AG04449 (cell line): ENCODE results near the gene SLC7A10.

Source experiments
- CTCF ChIA-PET: fragments of 350-600 bp; formaldehyde crosslinking; extraction: SDS; loops from one replicate; lab custom pipeline; 2021; ENCODE audit warnings: antibody characterized with exemption; lab: Yijun Ruan, JAX
- POLR2A ChIA-PET: fragments of 400-600, 350-600 bp; formaldehyde crosslinking; extraction: SDS; loops from one replicate; lab custom pipeline; 2020; ENCODE audit warnings: antibody characterized with exemption, inconsistent platforms; lab: Yijun Ruan, JAX
- DNase-seq: peaks from one replicate; pipeline ENCODE4 v3.0.0-alpha.2; 2010; ENCODE audit warnings: low read depth, low spot score
- H3K4me3 ChIP-seq: 2 replicates; pipeline ENCODE4 v1.5.1; 2011; ENCODE audit warnings: low read depth, mild to moderate bottlenecking, control low read depth, low read length
- CTCF ChIP-seq: IDR thresholded peaks from one replicate; pipeline ENCODE4 v1.5.1; 2011; ENCODE audit warnings: mild to moderate bottlenecking, moderate library complexity, low read length, control low read depth, inconsistent platforms; ENCODE audit not compliant: insufficient read depth; ENCODE audit errors: missing control alignments

The SLC7A10 gene

GRCh38 chr19:33176670-33177416, 48.8 kb downstream of the SLC7A10 start:
- DNase-seq: peak; percentile 91
- CTCF ChIA-PET: interaction anchor here (0.6 to 6.9 kb wide), 19 partner anchors 8 to 230 kb away, joined by 3 to 54 read pairs (median 5); no protein-coding TSS in a partner anchor
- POLR2A ChIA-PET: interaction anchor here (0.5 to 1.5 kb wide), 9 partner anchors 10 to 485 kb away, joined by 3 to 8 read pairs (median 4); partner anchors contain the start of genes CEBPA, CEBPG and NUDT19
- TF ChIP-seq CTCF: peak; percentile 10
- H3K4me3 ChIP-seq: peak overlapping the region; percentile 72

GRCh38 chr19:33175886-33176669, 49.6 kb downstream of the SLC7A10 start:
- no peak for DNase-seq
- POLR2A ChIA-PET: interaction anchor here (0.5 to 1.5 kb wide), 6 partner anchors 10 to 485 kb away, joined by 3 to 8 read pairs (median 4); partner anchors contain the start of gene NUDT19
- CTCF ChIA-PET: interaction anchor here (0.6 to 6.9 kb wide), 12 partner anchors 9 to 231 kb away, joined by 3 to 54 read pairs (median 4); no protein-coding TSS in a partner anchor
- peak overlapping the region; percentile 72 for H3K4me3 ChIP-seq
- TF ChIP-seq CTCF: no peak

- ChIA-PET CTCF (interaction anchor here (0.6 to 7.1 kb wide), 7 partner anchors 9 to 203 kb away, joined by 3 to 54 read pairs (median 5); no protein-coding TSS in a partner anchor), POLR2A (interaction anchor here (1.0 kb wide), 1 partner anchor 484 kb away, joined by 3 read pairs; the partner anchor contains the start of gene NUDT19)
- no peak for DNase-seq
- no peak for TF ChIP-seq CTCF
- peak overlapping the region; percentile 72; the same call in 1 of the 2 replicates for H3K4me3 ChIP-seq
These were observed 50.4 kb downstream of the SLC7A10 start for GRCh38 chr19:33175156-33175782.

GRCh38 chr19:33174186-33174585, 51.5 kb downstream of the SLC7A10 start:
- CTCF ChIA-PET: interaction anchor here (1.4 to 7.1 kb wide), 3 partner anchors 10 to 47 kb away, joined by 3 to 26 read pairs (median 7); no protein-coding TSS in a partner anchor
- POLR2A ChIA-PET: interaction anchor here (0.6 kb wide), 1 partner anchor 1192 kb away, joined by 3 read pairs; no protein-coding TSS in a partner anchor
- DNase-seq: no peak
- H3K4me3 ChIP-seq: no peak overlapping the region
- TF ChIP-seq CTCF: no peak

GRCh38 chr19:33171916-33172359, 53.7 kb downstream of the SLC7A10 start:
- H3K4me3 ChIP-seq: no peak overlapping the region
- ChIA-PET CTCF (interaction anchor here (1.2 to 7.1 kb wide), 5 partner anchors 10 to 59 kb away, joined by 3 to 26 read pairs (median 4); no protein-coding TSS in a partner anchor), POLR2A (interaction anchor here (0.7 kb wide), 1 partner anchor 45 kb away, joined by 3 read pairs; no protein-coding TSS in a partner anchor)
- DNase-seq: no peak
- TF ChIP-seq CTCF: no peak
